ENCODE measurements around the gene RBP5. TPM values are rescaled to one million over a fixed set of nuclear protein-coding genes. Genes with fewer than 3 reads are reported as not detected.

Gene RBP5
- total RNA-seq, 1 donor from 2014 or later: not detected

DNA sequence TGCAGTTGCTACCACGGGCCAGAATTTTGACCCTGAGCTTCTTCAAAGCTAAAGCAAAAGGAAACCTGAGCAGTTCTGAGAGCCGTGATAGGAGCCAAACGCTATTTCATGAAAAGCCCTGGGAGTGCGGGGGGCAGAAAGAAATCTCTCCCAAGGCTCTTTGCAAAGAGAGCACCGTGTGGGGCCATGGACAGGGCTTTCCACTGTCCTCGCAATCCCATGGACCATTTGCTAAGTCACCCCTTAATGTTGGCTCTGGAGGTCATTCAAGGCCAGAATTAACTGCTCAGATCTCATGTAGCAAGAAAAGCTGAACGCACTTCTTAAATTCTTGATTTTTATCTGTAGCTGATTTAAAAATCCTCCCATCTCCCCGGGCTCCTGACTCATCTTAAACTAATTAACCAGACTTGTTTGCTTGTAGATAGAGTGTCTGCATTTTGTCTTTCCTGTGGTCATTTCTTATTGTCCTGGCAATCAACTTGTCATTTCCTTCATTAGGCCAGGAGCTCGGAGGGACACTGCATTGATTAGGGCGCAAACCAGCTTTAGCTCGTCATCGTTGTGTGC, 26.3 kb upstream of the RBP5 start:
- ATAC-seq (ENCODE audit: low read depth) (no peak), DNase-seq (no peak)
- intact Hi-C loops (cut with micrococcal nuclease): no loop called here
- Mint-ChIP-seq H3K4me3 (no peak overlapping the region), H3K27ac (no peak overlapping the region), H3K36me3 (ENCODE audit: low read depth) (peaks cover 15% of the 10 kb centered on the region), H3K4me1 (no peaks in the 10 kb centered on the region), H3K9me3 (no peaks in the 10 kb centered on the region), H3K27me3 (no peaks in the 10 kb centered on the region)
- CTCF ChIA-PET: interaction anchor here (1.1 kb wide), 1 partner anchor 9 kb away, joined by 3 read pairs; no protein-coding TSS in a partner anchor
- TF ChIP-seq, protein P1, sequence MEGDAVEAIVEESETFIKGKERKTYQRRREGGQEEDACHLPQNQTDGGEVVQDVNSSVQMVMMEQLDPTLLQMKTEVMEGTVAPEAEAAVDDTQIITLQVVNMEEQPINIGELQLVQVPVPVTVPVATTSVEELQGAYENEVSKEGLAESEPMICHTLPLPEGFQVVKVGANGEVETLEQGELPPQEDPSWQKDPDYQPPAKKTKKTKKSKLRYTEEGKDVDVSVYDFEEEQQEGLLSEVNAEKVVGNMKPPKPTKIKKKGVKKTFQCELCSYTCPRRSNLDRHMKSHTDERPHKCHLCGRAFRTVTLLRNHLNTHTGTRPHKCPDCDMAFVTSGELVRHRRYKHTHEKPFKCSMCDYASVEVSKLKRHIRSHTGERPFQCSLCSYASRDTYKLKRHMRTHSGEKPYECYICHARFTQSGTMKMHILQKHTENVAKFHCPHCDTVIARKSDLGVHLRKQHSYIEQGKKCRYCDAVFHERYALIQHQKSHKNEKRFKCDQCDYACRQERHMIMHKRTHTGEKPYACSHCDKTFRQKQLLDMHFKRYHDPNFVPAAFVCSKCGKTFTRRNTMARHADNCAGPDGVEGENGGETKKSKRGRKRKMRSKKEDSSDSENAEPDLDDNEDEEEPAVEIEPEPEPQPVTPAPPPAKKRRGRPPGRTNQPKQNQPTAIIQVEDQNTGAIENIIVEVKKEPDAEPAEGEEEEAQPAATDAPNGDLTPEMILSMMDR (IDR thresholded peaks at IDR 0.05): no peak
- POLR2A ChIA-PET: no interaction called here

DNA sequence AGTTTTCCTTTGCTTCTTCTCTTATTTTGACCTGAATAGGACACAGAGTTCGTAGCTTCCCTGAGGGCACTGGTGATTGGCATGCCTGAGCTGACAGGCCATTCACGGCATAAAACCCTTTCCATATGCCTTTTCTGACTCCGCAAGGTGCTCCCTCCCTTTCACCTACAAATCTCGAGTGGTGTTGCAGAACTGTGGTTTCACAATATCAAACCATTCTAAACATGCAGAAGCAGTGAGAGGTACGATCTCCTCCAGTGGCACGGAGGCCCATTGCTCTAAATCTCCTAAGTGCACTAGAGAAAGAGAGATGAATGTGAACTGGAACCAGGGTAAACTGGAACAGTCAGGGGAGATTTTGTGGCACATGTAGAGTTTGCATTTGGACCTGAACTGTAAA, 25.4 kb upstream of the RBP5 start:
- DNase-seq (no peak), ATAC-seq (ENCODE audit: low read depth) (no peak)
- no peaks in the 10 kb centered on the region for H3K27me3 Mint-ChIP-seq
- H3K27ac Mint-ChIP-seq: no peak overlapping the region
- TF ChIP-seq, protein P1 (IDR thresholded peaks at IDR 0.05): no peak
- ChIA-PET CTCF (no interaction called here), POLR2A (no interaction called here)
- H3K4me1 Mint-ChIP-seq: no peaks in the 10 kb centered on the region
- H3K9me3 Mint-ChIP-seq: no peaks in the 10 kb centered on the region
- H3K36me3 Mint-ChIP-seq (ENCODE audit: low read depth): peaks cover 24% of the 10 kb centered on the region
- intact Hi-C loops (cut with micrococcal nuclease): no loop called here
- no peak overlapping the region for H3K4me3 Mint-ChIP-seq

DNA sequence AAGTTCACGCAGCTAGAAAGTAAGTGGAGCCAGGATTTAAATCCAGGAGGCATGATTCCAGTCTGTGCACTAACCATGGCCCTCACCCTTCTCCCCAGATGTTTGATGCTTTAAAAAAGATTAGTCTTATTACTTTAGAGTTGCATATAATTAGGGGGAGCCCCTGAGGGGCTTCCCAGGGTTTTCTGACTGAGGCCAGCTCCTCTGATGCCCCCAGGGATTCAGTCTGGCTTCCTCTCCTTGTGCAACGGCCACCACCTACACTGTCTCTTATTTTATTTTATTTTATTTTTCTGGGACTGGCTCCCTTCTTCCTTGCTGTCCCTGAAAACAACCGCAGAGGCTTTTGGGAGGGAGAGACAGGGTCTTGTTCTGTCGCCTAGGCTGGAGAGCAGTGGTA, 24.1 kb upstream of the RBP5 start:
- Mint-ChIP-seq H3K36me3 (ENCODE audit: low read depth) (peaks cover 29% of the 10 kb centered on the region), H3K4me1 (no peaks in the 10 kb centered on the region), H3K4me3 (no peak overlapping the region), H3K9me3 (no peaks in the 10 kb centered on the region), H3K27ac (no peak overlapping the region), H3K27me3 (no peaks in the 10 kb centered on the region)
- ChIA-PET POLR2A (no interaction called here), CTCF (no interaction called here)
- intact Hi-C loops (cut with micrococcal nuclease): no loop called here
- no peak for DNase-seq
- TF ChIP-seq, protein P1 (IDR thresholded peaks at IDR 0.05): no peak
- peak; percentile 49 for ATAC-seq (ENCODE audit: low read depth)

DNA sequence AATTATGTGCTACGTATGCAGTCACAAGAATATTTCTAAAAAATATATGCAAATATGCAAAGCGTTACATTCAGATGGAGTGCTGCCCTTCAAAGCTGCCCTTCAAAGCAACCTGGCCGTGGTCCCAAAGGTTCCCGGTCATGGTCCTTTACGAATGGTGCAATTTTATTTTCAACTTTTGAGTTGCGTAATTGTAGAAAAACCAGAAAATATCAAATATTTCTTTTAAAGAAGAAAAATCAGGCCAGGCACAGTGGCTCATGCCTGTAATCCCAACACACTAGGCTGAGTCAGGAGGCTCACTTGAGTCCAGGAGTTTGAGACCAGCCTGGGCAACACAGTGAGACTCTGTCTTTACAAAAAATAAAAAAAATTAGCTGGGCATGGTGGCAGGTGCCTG, 22.8 kb upstream of the RBP5 start:
- DNase-seq: no peak
- Mint-ChIP-seq H3K4me1 (no peaks in the 10 kb centered on the region), H3K27ac (no peak overlapping the region), H3K36me3 (ENCODE audit: low read depth) (peaks cover 30% of the 10 kb centered on the region), H3K9me3 (no peaks in the 10 kb centered on the region), H3K4me3 (no peak overlapping the region), H3K27me3 (no peaks in the 10 kb centered on the region)
- ChIA-PET POLR2A (no interaction called here), CTCF (no interaction called here)
- no peak for ATAC-seq (ENCODE audit: low read depth)
- intact Hi-C loops (cut with micrococcal nuclease): no loop called here
- TF ChIP-seq, protein P1 (IDR thresholded peaks at IDR 0.05): no peak

DNA sequence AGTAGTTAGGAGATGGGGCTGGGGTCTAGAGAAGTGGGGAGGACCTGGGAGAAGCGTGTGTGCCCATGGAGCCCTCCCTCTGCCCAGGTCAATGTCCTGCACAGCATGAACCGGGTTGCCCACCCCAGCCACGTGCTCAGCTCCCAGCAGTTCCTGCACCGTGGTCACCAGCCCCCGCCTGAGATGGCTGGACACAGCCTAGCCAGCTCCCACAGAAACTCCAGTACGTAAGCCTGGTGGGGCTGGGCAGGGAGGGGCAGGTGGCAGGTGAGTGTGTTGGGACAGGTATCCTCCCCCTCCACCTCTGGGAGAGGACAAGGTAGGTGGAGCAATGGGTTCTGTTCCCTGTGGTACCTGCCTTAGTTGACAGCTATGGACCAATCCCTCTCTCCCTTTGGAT, 22.2 kb upstream of the RBP5 start:
- no peak overlapping the region for H3K27ac Mint-ChIP-seq
- TF ChIP-seq, protein P1 (IDR thresholded peaks at IDR 0.05): no peak
- ATAC-seq (ENCODE audit: low read depth) (no peak), DNase-seq (no peak)
- ChIA-PET POLR2A (no interaction called here), CTCF (no interaction called here)
- H3K9me3 Mint-ChIP-seq: no peaks in the 10 kb centered on the region
- intact Hi-C loops (cut with micrococcal nuclease): no loop called here
- H3K4me3 Mint-ChIP-seq: no peak overlapping the region
- H3K36me3 Mint-ChIP-seq (ENCODE audit: low read depth): peaks cover 32% of the 10 kb centered on the region
- no peaks in the 10 kb centered on the region for H3K27me3 Mint-ChIP-seq
- no peaks in the 10 kb centered on the region for H3K4me1 Mint-ChIP-seq

All from activated B cell treated with CpG ODN at 0.5 μM for 24 hours (primary cell).